HCT116 (cell line): ENCODE data around the gene GJB5.

Experiments
- ELF1 ChIP-seq: IDR thresholded peaks from 2 replicates; pipeline ENCODE4 v1.6.1; 2012; ENCODE audit warnings: low read depth, borderline replicate concordance
- EZH2 ChIP-seq: fragments of 200-600 bp; sonication (generic); IDR thresholded peaks from 2 replicates; pipeline ENCODE4 v1.6.1; 2017; ENCODE audit warnings: antibody characterized with exemption, mixed run types
- EZH2phosphoT487 ChIP-seq: fragments of 200-600 bp; IDR thresholded peaks from 2 replicates; pipeline ENCODE4 v1.6.1; 2018; ENCODE audit warnings: antibody characterized with exemption, borderline replicate concordance
- RAD21 ChIP-seq: IDR thresholded peaks from 2 replicates; pipeline ENCODE4 v1.6.1; 2012; ENCODE audit warnings: low read depth, mild to moderate bottlenecking
- SIN3A ChIP-seq: IDR thresholded peaks from 2 replicates; pipeline ENCODE4 v1.6.1; 2012; ENCODE audit warnings: low read depth
- TF ChIP-seq, protein P1 (sequence below), 3 experiments: fragments of 200-600 bp in 1 of 3; sonication (generic) in 1 of 3; IDR thresholded peaks in 2 of 3; conservative IDR thresholded peaks in 1 of 3; 2 replicates each; pipeline ENCODE4 v1.5.1; 2012 to 2017; ENCODE audit warnings: low read depth in 2 of 3, low read length in 2 of 3, antibody characterized with exemption in 1 of 3, borderline replicate concordance in 1 of 3, control low read depth in 1 of 3, mild to moderate bottlenecking in 1 of 3, mixed read lengths in 1 of 3, mixed run types in 1 of 3, moderate library complexity in 1 of 3; ENCODE audit not compliant: insufficient read depth in 1 of 3
- TF ChIP-seq, protein P2 (sequence below): IDR thresholded peaks from 2 replicates; pipeline ENCODE4 v1.6.1; 2012
- TF ChIP-seq, protein P3 (sequence below): IDR thresholded peaks from 2 replicates; pipeline ENCODE4 v1.6.1; 2012; ENCODE audit warnings: low read depth
- TF ChIP-seq, protein P4 (sequence below): IDR thresholded peaks from 2 replicates; pipeline ENCODE4 v1.6.1; 2012

DNA sequence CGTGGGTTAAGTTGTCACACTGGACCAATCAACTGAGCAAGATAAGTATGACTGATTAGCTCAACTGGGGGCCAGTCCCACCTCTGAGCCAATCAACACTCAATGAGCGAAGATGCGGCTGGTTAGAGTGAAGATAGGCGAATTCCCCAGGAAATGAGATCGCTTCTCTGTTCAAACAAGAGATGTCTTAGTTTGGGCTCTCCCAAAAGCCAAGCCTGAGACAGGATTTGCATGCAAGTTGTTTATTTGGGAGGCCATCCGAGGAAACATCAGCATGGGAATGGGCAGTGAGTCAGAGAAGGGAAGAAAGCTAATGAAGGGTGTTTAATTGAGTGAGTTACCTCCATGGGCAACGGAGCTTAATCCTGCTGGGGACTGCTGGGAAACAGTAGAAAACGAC, 4.9 kb upstream of the GJB5 start:
- no peak for TF ChIP-seq RAD21
- TF ChIP-seq, protein P1, sequence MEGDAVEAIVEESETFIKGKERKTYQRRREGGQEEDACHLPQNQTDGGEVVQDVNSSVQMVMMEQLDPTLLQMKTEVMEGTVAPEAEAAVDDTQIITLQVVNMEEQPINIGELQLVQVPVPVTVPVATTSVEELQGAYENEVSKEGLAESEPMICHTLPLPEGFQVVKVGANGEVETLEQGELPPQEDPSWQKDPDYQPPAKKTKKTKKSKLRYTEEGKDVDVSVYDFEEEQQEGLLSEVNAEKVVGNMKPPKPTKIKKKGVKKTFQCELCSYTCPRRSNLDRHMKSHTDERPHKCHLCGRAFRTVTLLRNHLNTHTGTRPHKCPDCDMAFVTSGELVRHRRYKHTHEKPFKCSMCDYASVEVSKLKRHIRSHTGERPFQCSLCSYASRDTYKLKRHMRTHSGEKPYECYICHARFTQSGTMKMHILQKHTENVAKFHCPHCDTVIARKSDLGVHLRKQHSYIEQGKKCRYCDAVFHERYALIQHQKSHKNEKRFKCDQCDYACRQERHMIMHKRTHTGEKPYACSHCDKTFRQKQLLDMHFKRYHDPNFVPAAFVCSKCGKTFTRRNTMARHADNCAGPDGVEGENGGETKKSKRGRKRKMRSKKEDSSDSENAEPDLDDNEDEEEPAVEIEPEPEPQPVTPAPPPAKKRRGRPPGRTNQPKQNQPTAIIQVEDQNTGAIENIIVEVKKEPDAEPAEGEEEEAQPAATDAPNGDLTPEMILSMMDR (IDR thresholded peaks at IDR 0.05 in 2 of 3, conservative IDR thresholded peaks at IDR 0.05 in 1 of 3; ENCODE audit: borderline replicate concordance in 1 of 3, insufficient read depth in 1 of 3, low read depth in 2 of 3, low read length in 2 of 3) = no peak
- TF ChIP-seq, protein P2, sequence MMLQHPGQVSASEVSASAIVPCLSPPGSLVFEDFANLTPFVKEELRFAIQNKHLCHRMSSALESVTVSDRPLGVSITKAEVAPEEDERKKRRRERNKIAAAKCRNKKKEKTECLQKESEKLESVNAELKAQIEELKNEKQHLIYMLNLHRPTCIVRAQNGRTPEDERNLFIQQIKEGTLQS = no peak
- no peak for TF ChIP-seq ELF1
- TF ChIP-seq EZH2 = no peak
- no peak for TF ChIP-seq SIN3A
- TF ChIP-seq, protein P3, sequence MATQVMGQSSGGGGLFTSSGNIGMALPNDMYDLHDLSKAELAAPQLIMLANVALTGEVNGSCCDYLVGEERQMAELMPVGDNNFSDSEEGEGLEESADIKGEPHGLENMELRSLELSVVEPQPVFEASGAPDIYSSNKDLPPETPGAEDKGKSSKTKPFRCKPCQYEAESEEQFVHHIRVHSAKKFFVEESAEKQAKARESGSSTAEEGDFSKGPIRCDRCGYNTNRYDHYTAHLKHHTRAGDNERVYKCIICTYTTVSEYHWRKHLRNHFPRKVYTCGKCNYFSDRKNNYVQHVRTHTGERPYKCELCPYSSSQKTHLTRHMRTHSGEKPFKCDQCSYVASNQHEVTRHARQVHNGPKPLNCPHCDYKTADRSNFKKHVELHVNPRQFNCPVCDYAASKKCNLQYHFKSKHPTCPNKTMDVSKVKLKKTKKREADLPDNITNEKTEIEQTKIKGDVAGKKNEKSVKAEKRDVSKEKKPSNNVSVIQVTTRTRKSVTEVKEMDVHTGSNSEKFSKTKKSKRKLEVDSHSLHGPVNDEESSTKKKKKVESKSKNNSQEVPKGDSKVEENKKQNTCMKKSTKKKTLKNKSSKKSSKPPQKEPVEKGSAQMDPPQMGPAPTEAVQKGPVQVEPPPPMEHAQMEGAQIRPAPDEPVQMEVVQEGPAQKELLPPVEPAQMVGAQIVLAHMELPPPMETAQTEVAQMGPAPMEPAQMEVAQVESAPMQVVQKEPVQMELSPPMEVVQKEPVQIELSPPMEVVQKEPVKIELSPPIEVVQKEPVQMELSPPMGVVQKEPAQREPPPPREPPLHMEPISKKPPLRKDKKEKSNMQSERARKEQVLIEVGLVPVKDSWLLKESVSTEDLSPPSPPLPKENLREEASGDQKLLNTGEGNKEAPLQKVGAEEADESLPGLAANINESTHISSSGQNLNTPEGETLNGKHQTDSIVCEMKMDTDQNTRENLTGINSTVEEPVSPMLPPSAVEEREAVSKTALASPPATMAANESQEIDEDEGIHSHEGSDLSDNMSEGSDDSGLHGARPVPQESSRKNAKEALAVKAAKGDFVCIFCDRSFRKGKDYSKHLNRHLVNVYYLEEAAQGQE = no peak
- no peak for TF ChIP-seq EZH2phosphoT487
- TF ChIP-seq, protein P4, sequence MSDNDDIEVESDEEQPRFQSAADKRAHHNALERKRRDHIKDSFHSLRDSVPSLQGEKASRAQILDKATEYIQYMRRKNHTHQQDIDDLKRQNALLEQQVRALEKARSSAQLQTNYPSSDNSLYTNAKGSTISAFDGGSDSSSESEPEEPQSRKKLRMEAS = no peak
